Mesenchymal stem cell (in vitro differentiated cells and primary cell): Measurements from ENCODE around the gene PRPF40B.
A peak's percentile ranks its signal among the peaks of the same experiment; 100 is the strongest.

Experiments
- DNase-seq: peaks from one replicate; pipeline ENCODE4 v3.0.0-alpha.2; 2013
- H2AFZ ChIP-seq: one replicate; pipeline ENCODE4 v1.6.1; 2013; ENCODE audit warnings: low read depth, mild to moderate bottlenecking, control low read depth, inconsistent platforms, low read length, moderate library complexity
- H2AK5ac ChIP-seq: 2 replicates; pipeline ENCODE4 v1.6.1; 2013; ENCODE audit warnings: low read length, moderate library complexity, mild to moderate bottlenecking, inconsistent platforms; ENCODE audit not compliant: severe bottlenecking
- H2BK120ac ChIP-seq: one replicate; pipeline ENCODE4 v1.6.1; 2013; ENCODE audit warnings: low read depth, mild to moderate bottlenecking, inconsistent platforms, low read length, moderate library complexity
- H2BK12ac ChIP-seq, 2 experiments: one replicate each; pipeline ENCODE4 v1.6.1; 2013; ENCODE audit warnings: inconsistent platforms in 2 of 2, low read length in 2 of 2, mild to moderate bottlenecking in 2 of 2, moderate library complexity in 2 of 2, control low read depth in 1 of 2
- H2BK15ac ChIP-seq: one replicate; pipeline ENCODE4 v1.6.1; 2013; ENCODE audit warnings: mild to moderate bottlenecking, low read depth, inconsistent platforms; ENCODE audit not compliant: poor library complexity, severe bottlenecking
- H2BK5ac ChIP-seq: 2 replicates; pipeline ENCODE4 v1.6.1; 2013; ENCODE audit warnings: low read depth, mild to moderate bottlenecking, low read length, control low read depth, inconsistent platforms; ENCODE audit not compliant: poor library complexity, severe bottlenecking
- H3K14ac ChIP-seq, 2 experiments: one replicate each; pipeline ENCODE4 v1.6.1; 2013; ENCODE audit warnings: inconsistent platforms in 2 of 2, low read length in 2 of 2, control low read depth in 1 of 2, mild to moderate bottlenecking in 1 of 2, moderate library complexity in 1 of 2
- H3K18ac ChIP-seq, 2 experiments: one replicate each; pipeline ENCODE4 v1.6.1; 2013; ENCODE audit warnings: inconsistent platforms in 2 of 2, low read length in 2 of 2, control low read depth in 1 of 2, low read depth in 1 of 2, mild to moderate bottlenecking in 1 of 2
- H3K23ac ChIP-seq, 2 experiments: one replicate each; pipeline ENCODE4 v1.6.1; 2013; ENCODE audit warnings: inconsistent platforms in 2 of 2, low read length in 2 of 2, mild to moderate bottlenecking in 2 of 2, moderate library complexity in 2 of 2, control low read depth in 1 of 2
- H3K27ac ChIP-seq: 2 replicates; pipeline ENCODE4 v1.5.1; 2013; ENCODE audit warnings: mild to moderate bottlenecking, moderate library complexity, low read length, control low read depth, inconsistent platforms; ENCODE audit not compliant: poor library complexity, severe bottlenecking
- H3K27me3 ChIP-seq, 2 experiments: 2 replicates each; pipeline versions ENCODE4 v1.6.1 to v1.7.0; 2013; ENCODE audit warnings: low read length in 2 of 2, mild to moderate bottlenecking in 2 of 2, moderate library complexity in 2 of 2, control low read depth in 1 of 2, inconsistent platforms in 1 of 2; ENCODE audit not compliant: control insufficient read depth in 1 of 2, insufficient read depth in 1 of 2
- H3K36me3 ChIP-seq, 2 experiments: 2 replicates each; pipeline versions ENCODE4 v1.6.1 to v1.7.0; 2013; ENCODE audit warnings: low read length in 2 of 2, control low read depth in 1 of 2, inconsistent platforms in 1 of 2, low read depth in 1 of 2, mild to moderate bottlenecking in 1 of 2; ENCODE audit not compliant: insufficient read depth in 2 of 2, control insufficient read depth in 1 of 2
- H3K4ac ChIP-seq, 2 experiments: one replicate each; pipeline ENCODE4 v1.6.1; 2013; ENCODE audit warnings: inconsistent platforms in 2 of 2, low read length in 2 of 2, mild to moderate bottlenecking in 2 of 2, moderate library complexity in 2 of 2, control low read depth in 1 of 2, low read depth in 1 of 2
- H3K4me1 ChIP-seq: 2 replicates; pipeline ENCODE4 v1.6.1; 2013; ENCODE audit warnings: low read depth, low read length, control low read depth; ENCODE audit not compliant: control insufficient read depth, insufficient read depth
- H3K4me2 ChIP-seq: 2 replicates; pipeline ENCODE4 v1.6.1; 2013; ENCODE audit warnings: low read length, mild to moderate bottlenecking, inconsistent platforms; ENCODE audit not compliant: poor library complexity, severe bottlenecking
- H3K4me3 ChIP-seq, 2 experiments: 2 replicates each; pipeline versions ENCODE4 v1.5.1 to v1.7.0; 2013; ENCODE audit warnings: low read length in 2 of 2, mild to moderate bottlenecking in 2 of 2, control low read depth in 1 of 2, low read depth in 1 of 2; ENCODE audit not compliant: insufficient read depth in 1 of 2
- H3K79me1 ChIP-seq: replicated peaks from 2 replicates; pipeline ENCODE4 v1.6.1; 2013; ENCODE audit warnings: mild to moderate bottlenecking, control low read depth, low read length, inconsistent platforms; ENCODE audit not compliant: poor library complexity, severe bottlenecking
- H3K9ac ChIP-seq: 2 replicates; pipeline ENCODE4 v1.7.0; 2013; ENCODE audit warnings: mild to moderate bottlenecking, low read length, moderate library complexity
- H3K9me3 ChIP-seq: 2 replicates; pipeline ENCODE4 v1.7.0; 2013; ENCODE audit warnings: mild to moderate bottlenecking, low read length; ENCODE audit not compliant: control insufficient read depth
- H4K8ac ChIP-seq: one replicate; pipeline ENCODE4 v1.6.1; 2013; ENCODE audit warnings: inconsistent platforms, mild to moderate bottlenecking, low read length, moderate library complexity
- H4K91ac ChIP-seq: one replicate; pipeline ENCODE4 v1.6.1; 2013; ENCODE audit warnings: mild to moderate bottlenecking, low read length, inconsistent platforms
- WGBS: methylation state at CpG from one replicate; pipeline ENCODE4 v1.1.7; 2013; ENCODE audit warnings: mixed read lengths; 5-methylcytosine and 5-hydroxymethylcytosine counted together

Gene PRPF40B

DNA sequence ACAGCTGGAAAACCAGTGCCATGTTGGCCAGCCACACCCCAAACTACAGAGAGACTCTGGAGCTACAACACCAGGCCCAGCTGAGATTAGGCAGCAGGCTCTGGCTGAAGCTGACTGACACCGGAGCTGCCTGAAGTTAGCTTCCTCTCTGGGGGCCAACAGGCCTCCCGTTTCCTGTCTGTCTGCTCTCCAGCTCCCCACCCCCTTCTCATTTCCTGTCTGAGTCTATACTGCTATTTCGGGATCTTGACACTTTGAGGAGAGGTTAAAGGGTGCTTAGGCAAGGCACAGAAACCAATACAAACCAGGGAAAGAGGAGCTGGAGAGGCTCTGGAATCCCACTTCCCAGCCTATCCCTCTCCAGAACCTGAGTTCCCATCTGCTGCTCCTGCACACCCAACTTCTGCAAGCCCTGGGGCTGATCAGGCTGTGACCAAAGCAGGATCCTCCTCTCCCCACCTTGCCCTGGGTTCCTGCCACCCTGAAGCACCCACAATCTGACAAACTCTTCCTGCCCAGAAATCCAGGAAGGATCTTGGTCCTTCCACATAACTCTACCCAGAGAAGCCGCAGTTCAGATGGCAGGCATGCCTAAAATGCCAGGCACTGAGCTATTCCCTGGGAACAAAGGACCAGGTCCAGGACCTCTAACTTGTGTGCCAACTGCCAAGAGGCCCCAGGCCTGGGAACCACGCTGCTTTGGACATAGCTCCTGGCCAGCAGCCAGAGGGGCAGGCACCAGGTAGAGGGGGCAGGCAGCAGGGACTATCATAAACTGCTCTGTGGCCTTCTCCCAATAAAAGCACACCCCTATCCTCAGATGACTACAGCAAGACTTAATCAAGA lies 39.9 kb downstream of the PRPF40B start:
- no peaks in the 10 kb centered on the region for H3K9me3 ChIP-seq
- H3K79me1 ChIP-seq = peaks cover 32% of the 10 kb centered on the region
- H3K4me2 ChIP-seq = no peak overlapping the region
- peak overlapping the region; percentile 97 for H4K8ac ChIP-seq
- H3K14ac ChIP-seq = peak overlapping the region; percentile 36 to 50
- DNase-seq = peak; percentile 97
- no peak overlapping the region for H2AFZ ChIP-seq
- H3K27me3 ChIP-seq = no peaks in the 10 kb centered on the region
- H3K23ac ChIP-seq = peak overlapping the region in 1 of 2 experiments; percentile 41
- peak overlapping the region; percentile 42 for H2AK5ac ChIP-seq
- peak overlapping the region; percentile 49 for H2BK5ac ChIP-seq
- peak overlapping the region; percentile 98 for H2BK120ac ChIP-seq
- peak overlapping the region; percentile 95 for H2BK15ac ChIP-seq
- H4K91ac ChIP-seq = peak overlapping the region; percentile 99
- 9% methylated on average over 3 of the region's 5 CpGs for WGBS
- peak overlapping the region; percentile 63 for H3K9ac ChIP-seq
- H3K18ac ChIP-seq = peak overlapping the region; percentile 96 to 98
- H2BK12ac ChIP-seq = peak overlapping the region; percentile 91 to 100
- H3K4ac ChIP-seq = peak overlapping the region; percentile 75 to 97
- H3K4me3 ChIP-seq = peak overlapping the region in 1 of 2 experiments; percentile 25
- peak overlapping the region; percentile 55 for H3K27ac ChIP-seq
- peaks cover 14% of the 10 kb centered on the region for H3K4me1 ChIP-seq
- H3K36me3 ChIP-seq = peaks cover 25 to 27% of the 10 kb centered on the region in 2 experiments

DNA sequence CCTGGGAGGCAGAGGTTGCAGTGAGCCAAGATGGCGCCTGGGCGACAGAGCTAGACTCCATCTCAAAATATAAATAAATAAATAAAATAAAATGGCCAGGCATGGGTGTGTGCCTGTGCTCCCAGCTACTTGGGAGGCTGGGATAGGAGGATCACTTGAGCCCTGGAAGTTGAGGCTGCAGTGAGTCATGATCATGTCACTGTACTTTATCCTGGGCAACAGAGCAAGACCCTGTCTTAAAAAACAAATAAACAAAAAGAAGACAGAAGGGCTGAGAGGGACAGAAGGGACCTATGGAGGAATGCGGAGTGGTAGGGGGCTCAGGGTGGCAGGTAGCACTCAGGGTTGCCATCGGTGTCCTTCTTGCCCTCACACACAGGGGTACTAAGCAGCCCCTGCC lies 40.8 kb downstream of the PRPF40B start:
- H2BK120ac ChIP-seq = no peak overlapping the region
- H2BK12ac ChIP-seq = peak overlapping the region; percentile 46 to 98
- peaks cover 17 to 22% of the 10 kb centered on the region in 2 experiments for H3K36me3 ChIP-seq
- peak overlapping the region; percentile 12 to 96 for H3K18ac ChIP-seq
- H2AFZ ChIP-seq = no peak overlapping the region
- no peak for DNase-seq
- H3K27me3 ChIP-seq = no peaks in the 10 kb centered on the region
- H3K23ac ChIP-seq = no peak overlapping the region
- H3K4me1 ChIP-seq = peaks cover 14% of the 10 kb centered on the region
- H3K9ac ChIP-seq = no peak overlapping the region
- WGBS = 100% methylated on average over 2 of the region's 4 CpGs
- no peak overlapping the region for H3K4me2 ChIP-seq
- peak overlapping the region; percentile 99 for H4K91ac ChIP-seq
- H2BK15ac ChIP-seq = peak overlapping the region; percentile 17
- no peaks in the 10 kb centered on the region for H3K9me3 ChIP-seq
- no peak overlapping the region for H4K8ac ChIP-seq
- no peak overlapping the region for H3K27ac ChIP-seq
- H2AK5ac ChIP-seq = peak overlapping the region; percentile 10
- H2BK5ac ChIP-seq = no peak overlapping the region
- peak overlapping the region in 1 of 2 experiments; percentile 75 for H3K4ac ChIP-seq
- H3K14ac ChIP-seq = peak overlapping the region in 1 of 2 experiments; percentile 63
- H3K4me3 ChIP-seq = no peak overlapping the region
- peaks cover 29% of the 10 kb centered on the region for H3K79me1 ChIP-seq

DNA sequence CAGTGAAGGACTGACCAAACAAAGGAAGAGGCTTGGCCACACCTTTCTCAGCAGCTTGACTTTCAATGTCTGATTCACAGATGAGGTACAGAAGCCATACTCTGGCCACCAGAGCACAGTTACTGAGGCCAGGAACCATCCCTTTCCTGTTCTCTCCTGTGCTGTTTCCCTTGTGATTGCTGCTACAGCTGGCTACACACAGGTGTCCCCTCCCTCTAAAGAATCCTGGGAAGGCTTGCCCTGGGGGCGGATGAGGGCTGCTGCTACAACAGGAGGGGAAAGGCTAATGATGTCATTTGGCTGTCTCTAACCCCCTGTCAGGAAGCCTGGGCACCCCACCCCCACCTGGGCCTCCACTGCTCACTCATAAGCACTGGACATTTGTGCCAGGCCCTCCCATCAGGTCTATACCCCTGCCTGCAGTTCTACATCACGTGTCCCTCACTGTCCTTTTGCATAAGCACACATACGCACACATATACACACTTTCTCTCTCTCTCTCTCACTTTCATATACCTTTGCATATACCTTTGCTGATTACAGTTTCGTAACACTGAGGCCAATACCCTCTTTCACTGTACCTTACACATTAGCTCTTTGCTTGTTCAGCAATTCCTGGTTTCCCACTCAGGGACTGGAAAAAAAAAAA lies 41.4 kb downstream of the PRPF40B start:
- 88% methylated on average over 4 of the region's 4 CpGs for WGBS
- Histone ChIP-seq H3K23ac (peak overlapping the region in 1 of 2 experiments; percentile 60), H3K36me3 (peaks cover 17 to 19% of the 10 kb centered on the region in 2 experiments), H3K9ac (no peak overlapping the region), H3K4me2 (no peak overlapping the region), H3K27me3 (no peaks in the 10 kb centered on the region), H3K18ac (peak overlapping the region; percentile 12 to 85), H2BK15ac (peak overlapping the region; percentile 20), H2BK12ac (peak overlapping the region; percentile 46 to 98), H3K4me3 (no peak overlapping the region), H3K27ac (no peak overlapping the region), H4K8ac (peak overlapping the region; percentile 22), H3K9me3 (no peaks in the 10 kb centered on the region), H3K79me1 (peaks cover 32% of the 10 kb centered on the region), H3K14ac (peak overlapping the region in 1 of 2 experiments; percentile 63), H2AK5ac (peak overlapping the region; percentile 26), H2BK5ac (no peak overlapping the region), H3K4ac (peak overlapping the region; percentile 52 to 58), H2BK120ac (peak overlapping the region; percentile 55), H3K4me1 (peaks cover 14% of the 10 kb centered on the region), H2AFZ (no peak overlapping the region), H4K91ac (peak overlapping the region; percentile 53)
- no peak for DNase-seq

DNA sequence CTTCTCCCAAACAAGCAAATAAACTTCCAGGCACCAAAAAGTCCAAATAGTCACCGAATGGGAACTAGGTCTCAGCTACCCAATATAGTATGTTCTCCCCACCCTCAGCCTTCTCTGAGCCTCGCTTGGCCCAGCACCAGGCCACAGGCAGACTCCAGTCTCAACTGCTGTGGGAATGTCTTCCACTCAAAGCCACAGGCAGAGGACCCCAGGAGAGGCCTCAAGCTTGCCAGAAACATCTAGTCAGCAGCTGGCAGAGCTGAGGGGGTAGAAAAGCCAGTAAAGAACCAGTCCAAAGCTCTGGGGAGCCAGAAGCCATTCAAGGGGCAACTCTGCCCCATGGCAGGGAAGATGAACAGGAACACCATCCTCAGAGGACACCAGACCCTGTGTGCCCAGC lies 42.0 kb downstream of the PRPF40B start:
- Histone ChIP-seq H3K27me3 (no peaks in the 10 kb centered on the region), H2BK120ac (no peak overlapping the region), H3K36me3 (peaks cover 14 to 17% of the 10 kb centered on the region in 2 experiments), H2AK5ac (no peak overlapping the region), H4K8ac (no peak overlapping the region), H3K23ac (no peak overlapping the region), H3K4ac (no peak overlapping the region), H3K9me3 (no peaks in the 10 kb centered on the region), H3K18ac (peak overlapping the region in 1 of 2 experiments; percentile 16), H3K9ac (no peak overlapping the region), H4K91ac (peak overlapping the region; percentile 12), H3K14ac (peak overlapping the region in 1 of 2 experiments; percentile 57), H2BK5ac (no peak overlapping the region), H2BK12ac (peak overlapping the region; percentile 35 to 87), H3K4me1 (peaks cover 16% of the 10 kb centered on the region), H3K79me1 (peaks cover 35% of the 10 kb centered on the region), H3K27ac (no peak overlapping the region), H3K4me2 (no peak overlapping the region), H2BK15ac (peak overlapping the region; percentile 50), H2AFZ (no peak overlapping the region), H3K4me3 (no peak overlapping the region)
- no peak for DNase-seq
- WGBS = 94% methylated on average over 2 of the region's 2 CpGs
